Activated naive CD4-positive, alpha-beta T cell treated with anti-CD3 and anti-CD28 coated beads, Interleukin-2, amount 50 U/mL, for 16 hours (primary cell): ENCODE data around the gene EXOSC5.
A peak's percentile ranks its signal among the peaks of the same experiment; 100 is the strongest.
"Not testable (repeated sequence)": the region's sequence is repeated elsewhere in the genome, so short reads cannot be mapped to it uniquely, and the experiment has no call there.

Experiments
- DNase-seq: peaks from one replicate; pipeline ENCODE4 v3.0.0-alpha.2; 2020

The EXOSC5 gene

DNA sequence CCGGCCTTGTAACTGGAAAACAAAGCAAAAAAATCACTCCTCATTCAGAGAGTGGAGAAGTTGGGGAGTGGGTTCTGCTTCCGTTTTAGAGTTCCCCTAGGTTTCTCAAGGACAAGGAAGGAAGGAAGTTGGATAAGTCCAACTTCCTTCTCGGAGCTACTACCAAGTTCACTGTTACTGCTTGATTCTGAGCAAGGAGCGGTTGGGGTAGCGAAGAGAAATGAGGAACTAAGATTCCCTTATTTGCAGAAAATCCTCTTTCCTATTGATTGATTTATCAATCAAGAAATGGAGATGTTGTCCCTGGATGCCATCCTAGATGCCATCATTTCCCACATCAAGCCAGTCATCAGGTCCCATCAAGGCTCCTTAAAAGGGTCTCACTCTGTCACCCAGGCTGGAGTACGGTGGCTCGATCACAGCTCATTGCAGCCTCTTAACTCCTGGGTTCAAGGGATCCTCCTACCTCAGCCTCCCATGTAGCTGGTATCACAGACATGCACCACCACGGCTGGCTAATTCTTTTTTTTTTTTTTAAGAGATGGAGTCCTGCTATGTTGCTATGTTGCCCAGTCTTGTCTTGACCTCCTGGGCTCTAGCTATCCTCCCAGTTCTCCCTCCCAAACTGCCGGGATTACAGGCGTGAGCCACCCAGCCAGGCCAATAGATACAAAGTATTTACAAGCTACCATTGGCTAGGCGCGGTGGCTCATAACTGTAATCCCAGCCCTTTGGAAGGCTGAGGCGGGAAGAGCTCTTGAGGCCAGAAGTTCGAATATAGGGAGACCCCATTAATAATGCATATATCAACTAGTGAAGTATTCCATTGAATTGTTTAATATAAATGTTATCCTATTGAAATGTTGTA, 32.4 kb downstream of the EXOSC5 start:
- DNase-seq = no peak

DNA sequence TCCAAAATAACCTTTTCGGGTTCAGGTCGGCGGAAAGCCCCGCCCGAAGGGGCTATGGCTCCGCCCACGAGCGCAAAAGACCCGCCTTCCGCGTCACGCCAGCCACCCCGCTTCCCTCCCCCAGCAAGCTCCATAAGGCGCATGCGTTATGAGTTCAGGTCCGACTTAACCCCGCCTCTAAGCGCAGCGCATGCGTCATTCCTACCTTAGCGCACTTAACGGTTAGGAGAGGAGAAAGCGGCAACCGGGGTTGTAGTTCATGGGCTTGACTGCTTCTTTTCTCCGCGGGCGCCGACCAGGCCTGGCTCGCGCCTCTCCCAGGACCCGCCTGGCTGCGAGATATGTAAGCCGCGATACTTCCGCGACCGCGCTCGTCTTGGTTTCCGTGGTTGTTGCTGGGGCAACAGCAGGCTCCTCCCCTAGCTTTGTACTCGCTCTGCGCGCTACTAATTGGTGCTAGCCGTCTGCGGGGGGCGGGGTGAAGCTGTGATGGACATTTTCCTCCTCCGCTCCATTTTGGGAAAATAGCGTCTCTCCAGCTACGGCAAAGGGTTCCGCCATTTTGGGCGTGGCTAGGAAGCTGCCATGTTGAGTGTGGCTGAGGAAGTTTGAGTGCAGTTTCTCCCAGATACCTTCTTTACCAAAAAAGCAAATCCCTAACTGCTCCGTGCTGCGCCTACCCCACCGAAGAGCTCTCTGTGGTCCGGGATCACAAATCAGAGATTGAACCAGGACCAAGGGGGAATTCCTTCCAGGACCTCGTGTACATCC, 33.2 kb downstream of the EXOSC5 start, which contains the start of gene B9D2:
Gene B9D2 (minus strand): TSS at position 397 of the 771 bp plus-strand sequence. CDS start 630 bp downstream, outside the sequence.
- peak; percentile 99 for DNase-seq

- DNase-seq = no peak
Observed at GRCh38 chr19:41363371-41363752, 33.8 kb downstream of the EXOSC5 start.

DNA sequence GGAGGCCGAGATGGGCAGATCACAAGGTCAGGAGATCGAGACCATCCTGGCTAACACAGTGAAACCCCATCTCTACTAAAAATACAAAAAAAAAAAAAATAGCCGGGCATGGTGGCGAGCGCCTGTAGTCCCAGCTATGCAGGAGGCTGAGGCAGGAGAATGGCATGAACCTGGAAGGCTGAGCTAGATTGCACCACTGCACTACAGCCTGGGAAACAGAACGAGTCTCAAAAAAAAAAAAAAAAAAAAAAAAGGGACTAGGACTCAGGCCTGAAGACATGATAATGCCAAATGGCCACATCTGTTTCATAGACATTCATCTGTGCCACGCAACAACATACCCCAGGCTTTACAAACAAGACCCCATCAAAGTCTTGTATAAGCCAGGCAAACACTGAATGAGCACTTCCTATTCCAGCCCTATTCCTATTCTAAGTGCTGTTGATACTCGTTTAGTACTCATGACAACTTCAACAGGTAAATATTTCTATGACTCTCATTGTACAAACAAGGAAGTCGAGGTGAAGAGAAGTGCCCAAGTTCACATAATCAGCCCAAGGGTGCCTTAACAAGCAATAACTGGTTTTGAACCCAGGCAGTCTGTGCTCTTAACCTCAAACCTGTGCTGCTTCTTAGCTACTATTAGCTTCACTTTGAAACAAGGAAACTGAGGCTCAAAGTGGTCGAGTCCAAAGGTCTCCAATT, 34.9 kb downstream of the EXOSC5 start:
- no peak for DNase-seq

DNA sequence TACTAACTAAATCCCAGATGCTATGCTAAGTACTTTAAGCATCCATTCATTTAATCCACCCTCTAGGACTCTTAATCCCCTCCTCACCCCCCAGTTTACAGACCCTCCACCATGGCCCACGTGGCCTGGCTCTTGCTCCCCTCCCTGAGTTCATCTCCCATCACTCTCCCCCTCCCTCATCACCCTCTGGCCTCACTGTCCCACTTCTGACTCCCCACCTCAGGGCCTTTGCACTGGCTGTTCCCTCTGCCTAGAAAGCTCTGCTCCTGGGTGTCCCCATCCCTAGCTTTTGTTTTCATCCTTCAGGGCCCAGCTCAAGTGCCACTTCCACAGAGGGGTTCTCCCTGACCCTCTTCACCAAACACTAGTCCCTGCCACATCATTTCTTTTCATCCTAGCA, 37.4 kb downstream of the EXOSC5 start:
- DNase-seq = no peak

DNA sequence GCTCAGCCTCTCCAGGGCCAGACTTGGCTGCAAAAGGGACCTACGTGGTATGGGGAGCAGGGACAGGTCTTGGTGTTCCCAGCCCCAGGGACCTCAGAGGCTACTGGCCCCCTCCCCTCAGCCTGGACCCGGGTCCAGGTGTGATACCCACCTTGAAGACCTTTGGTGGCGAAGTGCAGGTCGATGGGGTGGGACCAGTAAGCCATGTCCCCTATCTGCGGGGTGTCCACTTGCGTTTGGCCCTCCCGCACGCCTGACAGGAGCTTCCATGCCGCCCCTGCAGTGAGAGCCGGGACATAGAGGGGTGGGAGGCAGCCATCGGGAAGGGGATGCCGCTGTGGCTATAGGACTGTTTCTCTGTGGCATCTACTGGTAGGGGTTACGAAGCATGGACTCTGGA, 39.4 kb downstream of the EXOSC5 start:
- DNase-seq = no peak

GRCh38 chr19:41356984-41357739, 40.0 kb downstream of the EXOSC5 start:
- DNase-seq = peak; percentile 42

DNA sequence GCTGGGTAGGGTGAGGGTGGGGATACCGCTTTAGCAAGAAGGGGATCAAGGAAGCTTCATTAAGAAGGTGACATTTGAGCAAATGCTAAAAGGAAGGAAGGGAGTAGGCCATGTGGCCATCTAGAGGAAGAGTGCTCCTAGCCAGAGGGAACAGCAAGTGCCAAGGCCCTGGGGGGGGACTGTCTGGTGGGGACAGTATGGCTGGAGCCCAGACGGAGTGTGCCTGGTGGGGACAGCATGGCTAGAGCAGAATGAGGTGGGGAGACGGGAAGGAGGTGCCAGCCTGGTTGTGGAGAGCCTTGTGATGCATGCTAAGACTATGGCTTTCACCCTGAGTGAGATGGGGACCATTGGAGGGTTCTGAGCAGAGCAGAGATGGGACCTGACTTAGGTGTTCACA, 41.4 kb downstream of the EXOSC5 start:
- no peak for DNase-seq

DNA sequence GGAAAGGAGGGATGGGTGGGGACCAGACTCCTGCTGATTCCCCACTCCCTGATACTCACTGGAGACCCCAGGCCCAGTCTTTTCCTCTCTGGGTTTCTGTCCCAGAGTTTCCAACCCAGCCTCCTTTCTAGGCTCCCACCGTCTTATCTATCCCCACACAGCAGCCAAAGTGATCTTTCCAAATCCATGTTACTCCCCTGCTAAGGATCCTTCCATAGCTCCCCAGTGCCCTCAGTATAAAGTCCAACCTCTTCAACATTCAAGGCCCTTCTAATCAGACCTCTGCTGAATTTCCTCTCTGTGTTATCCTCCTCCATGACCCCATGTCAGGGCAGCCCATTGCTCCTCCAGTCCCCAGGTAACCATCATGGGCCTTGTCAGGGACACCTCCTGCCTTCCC, 42.1 kb downstream of the EXOSC5 start:
- DNase-seq = no peak

DNA sequence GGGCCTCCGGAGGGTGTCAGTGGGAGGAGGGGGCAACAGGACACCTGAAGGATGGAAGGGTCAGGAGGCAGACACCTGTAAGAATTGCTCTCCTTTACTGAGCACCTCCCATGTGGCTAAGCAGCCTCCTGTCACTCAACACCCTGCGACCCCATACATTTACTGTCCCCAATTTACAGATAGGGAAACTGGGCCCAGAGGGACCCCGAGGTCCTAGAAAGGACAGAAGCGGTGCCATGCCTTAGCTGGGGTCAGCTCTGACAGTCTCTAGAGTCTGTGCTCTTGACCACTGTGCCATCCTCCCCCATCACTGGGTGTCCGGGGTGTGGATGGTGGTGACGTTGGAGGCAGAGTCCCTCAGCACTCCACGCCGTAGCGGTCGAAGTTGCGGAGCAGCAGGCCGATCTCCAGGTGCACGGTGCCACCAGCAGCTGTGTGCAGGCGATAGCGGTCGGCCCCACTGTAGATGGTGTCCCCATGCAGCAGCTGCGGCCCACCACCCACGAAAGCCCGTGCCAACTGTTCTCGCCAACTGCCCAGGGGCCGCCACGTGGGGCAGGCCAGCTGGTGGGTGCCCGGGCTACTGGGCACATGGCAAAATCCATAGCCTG, 42.7 kb downstream of the EXOSC5 start:
- DNase-seq = no peak

DNA sequence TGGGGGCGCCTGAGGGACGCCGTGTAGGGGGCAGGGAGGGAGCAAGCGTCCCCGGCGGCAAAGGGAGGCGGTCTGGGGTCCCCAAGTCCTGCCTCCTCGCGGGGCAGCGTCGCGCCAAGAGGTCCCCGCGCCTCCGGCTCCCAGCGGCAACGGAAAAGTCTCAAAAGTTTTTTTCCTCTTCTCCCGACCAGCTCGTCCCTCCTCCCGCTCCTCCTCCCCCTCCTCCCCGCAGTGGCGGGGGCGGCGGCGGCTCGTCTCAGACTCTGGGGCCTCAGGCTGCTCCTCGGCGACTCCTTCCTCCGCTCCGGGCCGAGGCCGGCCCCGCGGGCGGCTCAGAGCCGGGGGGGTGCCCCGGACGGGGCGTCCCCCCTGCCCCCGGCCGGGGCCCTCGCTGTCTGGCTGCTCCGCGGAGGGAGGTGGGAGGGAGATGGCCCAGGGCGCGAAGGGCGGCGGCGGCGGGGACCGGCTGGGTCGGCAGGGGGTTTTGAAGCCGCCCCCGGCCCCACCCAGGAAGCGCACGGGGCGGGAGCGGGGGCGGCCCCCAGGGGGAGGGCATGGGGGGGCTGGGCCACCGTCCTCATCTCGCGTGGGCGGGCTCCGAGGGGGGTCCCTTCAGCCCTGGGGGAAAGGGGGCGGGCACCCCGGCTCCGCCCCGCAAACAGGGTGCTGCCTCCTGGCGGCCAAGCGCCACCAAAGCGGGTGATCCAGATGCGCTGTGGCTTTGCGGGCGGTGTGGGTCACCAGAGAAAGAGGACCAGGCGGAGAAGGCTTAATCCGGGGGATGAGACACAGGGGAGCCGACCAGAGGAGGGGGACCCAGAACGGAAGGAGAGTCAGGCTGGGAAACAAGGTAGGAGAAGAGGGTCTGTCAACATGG, 43.5 kb downstream of the EXOSC5 start, which contains the start of gene TGFB1:
Gene TGFB1 (minus strand): TSS at position 457 of the 877 bp plus-strand sequence. CDS start 878 bp downstream, outside the sequence.
- DNase-seq = peak; percentile 91

DNA sequence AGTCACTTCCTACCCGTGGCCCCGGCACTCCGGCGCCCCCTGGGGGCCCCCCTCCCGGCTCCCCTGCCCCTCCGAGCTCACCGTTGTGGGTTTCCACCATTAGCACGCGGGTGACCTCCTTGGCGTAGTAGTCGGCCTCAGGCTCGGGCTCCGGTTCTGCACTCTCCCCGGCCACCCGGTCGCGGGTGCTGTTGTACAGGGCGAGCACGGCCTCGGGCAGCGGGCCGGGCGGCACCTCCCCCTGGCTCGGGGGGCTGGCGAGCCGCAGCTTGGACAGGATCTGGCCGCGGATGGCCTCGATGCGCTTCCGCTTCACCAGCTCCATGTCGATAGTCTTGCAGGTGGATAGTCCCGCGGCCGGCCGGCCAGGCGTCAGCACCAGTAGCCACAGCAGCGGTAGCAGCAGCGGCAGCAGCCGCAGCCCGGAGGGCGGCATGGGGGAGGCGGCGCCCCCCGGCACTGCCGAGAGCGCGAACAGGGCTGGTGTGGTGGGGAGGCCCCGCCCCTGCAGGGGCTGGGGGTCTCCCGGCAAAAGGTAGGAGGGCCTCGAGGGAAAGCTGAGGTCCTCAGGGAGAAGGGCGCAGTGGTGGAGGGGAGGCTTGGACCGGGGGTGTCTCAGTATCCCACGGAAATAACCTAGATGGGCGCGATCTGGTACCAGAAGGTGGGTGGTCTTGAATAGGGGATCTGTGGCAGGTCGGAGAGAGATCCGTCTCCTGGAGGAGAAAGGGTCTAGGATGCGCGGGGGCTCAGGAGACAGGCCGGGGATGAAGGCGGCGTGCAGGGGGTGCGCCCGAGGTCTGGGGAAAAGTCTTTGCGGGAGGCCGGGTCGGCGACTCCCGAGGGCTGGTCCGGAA, 44.3 kb downstream of the EXOSC5 start:
- DNase-seq = peak; percentile 82

DNA sequence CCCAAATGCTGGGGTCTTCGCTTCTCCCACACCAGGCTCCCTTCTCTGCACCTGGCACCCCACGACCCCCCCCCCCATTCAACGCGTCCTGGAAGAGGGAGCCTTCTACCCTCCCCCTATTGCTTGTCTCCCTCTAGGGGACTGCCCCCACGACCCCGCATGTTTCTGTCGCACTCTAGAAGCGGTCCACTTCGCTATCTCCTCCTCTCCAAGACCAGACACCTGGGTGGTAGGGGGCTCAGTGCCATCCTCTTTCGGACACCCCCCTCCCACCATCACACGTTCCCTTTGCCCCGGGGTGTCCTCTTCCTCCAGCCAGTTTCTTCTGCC, 44.9 kb downstream of the EXOSC5 start:
- DNase-seq = no peak

GRCh38 chr19:41351339-41352245, 45.6 kb downstream of the EXOSC5 start:
- DNase-seq = peak; percentile 83

DNA sequence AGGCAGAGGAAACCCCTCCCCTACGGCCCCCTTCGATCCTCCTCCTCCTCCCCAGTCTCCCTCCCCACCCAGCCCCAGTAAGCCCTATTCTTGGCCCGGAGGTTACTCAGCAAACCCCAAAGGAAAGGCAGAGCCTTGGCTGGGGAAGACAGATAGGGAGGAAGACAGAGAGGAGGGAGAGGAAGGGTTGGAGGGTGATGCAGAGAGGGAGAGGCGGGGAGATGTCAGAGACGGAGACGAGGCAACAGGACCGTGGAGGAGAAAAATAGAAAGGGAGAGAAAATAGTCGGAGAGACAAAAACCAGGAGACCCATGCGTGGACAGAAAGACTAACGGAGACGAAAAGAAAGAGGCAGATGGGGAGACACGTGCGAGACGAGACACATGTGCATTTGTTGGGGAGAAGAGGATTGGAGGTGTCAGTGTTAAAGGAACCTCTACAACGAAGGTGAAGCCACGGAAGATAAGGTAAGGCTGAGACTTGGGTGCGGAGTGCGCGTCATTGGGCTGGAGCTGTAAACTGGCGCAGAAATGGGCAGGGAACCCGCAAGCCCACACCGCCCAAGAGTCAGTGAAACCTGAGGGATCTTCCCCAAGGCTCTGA, 46.3 kb downstream of the EXOSC5 start:
- DNase-seq = no peak

GRCh38 chr19:41346916-41347315, 50.2 kb downstream of the EXOSC5 start:
- DNase-seq = not testable (repeated sequence)

GRCh38 chr19:41344162-41344561, 53.0 kb downstream of the EXOSC5 start:
- DNase-seq = no peak

DNA sequence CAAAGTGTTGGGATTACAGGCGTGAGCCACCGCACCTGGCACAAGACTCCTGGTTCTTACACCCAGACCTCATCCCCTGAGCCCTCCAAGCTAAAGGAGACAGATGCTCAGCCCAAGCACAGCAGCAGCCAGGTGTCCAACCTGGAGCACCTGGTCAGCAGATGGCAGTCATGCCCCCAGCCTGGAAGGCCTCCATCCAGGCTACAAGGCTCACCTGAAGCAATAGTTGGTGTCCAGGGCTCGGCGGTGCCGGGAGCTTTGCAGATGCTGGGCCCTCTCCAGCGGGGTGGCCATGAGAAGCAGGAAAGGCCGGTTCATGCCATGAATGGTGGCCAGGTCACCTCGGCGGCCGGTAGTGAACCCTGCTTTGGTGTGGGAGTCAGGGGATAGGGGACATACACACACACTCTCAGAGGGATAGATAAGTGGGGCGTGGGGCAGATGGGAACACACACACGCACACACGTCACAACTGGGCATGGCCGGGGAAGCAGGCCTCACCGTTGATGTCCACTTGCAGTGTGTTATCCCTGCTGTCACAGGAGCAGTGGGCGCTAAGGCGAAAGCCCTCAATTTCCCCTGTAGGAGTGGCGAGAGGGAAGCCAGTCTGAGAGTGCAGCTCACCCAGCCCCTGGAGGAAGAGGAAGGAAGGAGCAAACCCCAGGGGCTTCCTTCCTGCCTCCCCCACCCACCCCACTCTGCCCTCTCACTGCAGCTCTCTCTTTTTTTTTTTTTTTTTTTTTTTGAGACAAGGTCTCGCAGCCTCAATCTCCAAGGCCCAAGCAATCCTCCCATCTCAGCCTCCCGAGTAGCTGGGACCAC, 55.3 kb downstream of the EXOSC5 start:
- no peak for DNase-seq
